Medulla oblongata (tissue), 1 donor: Measurements from ENCODE around the gene CWC25.
"Not testable (repeated sequence)": the region's sequence is repeated elsewhere in the genome, so short reads cannot be mapped to it uniquely, and the experiment has no call there.

ENCODE experiments used
- DNase-seq: peaks from one replicate; pipeline ENCODE4 v3.0.0-alpha.2; 2015; ENCODE audit errors: extremely low spot score

Gene CWC25

DNA sequence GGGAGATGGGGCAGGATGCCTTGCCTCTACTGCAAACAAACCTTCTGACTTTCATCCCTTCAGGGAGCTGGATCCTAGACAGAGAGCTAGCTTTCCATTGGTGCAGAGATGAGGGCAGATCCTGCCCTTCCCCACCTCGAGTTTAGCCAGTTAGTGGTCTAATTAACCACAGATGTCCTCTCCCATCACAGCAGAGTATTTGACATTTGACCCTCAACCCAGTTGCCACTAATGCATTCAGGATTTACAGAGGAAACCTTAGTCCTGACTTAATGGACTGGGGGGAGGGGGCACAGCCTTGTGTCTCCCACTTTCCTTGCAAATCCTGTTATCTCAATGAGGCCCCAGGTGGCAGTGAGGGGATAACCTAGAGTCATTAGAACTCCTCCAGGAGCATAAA is 35.9 kb downstream of the CWC25 start:
- no peak for DNase-seq

DNA sequence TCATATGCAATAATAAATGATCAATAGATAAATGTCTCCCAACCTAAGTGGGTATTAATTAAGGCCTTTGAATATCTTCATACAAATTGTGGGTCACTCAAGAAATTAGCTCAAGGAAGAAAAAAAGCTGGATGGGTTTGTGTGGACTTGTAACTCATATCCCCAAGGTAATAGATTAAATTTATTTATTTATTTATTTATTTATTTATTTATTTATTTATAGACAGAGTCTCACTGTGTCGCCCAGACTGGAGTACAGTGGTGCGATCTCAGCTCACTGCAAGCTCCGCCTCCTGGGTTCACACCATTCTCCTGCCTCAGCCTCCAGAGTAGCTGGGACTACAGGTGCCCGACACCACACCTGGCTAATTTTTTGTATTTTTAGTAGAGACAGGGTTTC is 37.1 kb downstream of the CWC25 start:
- not testable (repeated sequence) for DNase-seq

DNA sequence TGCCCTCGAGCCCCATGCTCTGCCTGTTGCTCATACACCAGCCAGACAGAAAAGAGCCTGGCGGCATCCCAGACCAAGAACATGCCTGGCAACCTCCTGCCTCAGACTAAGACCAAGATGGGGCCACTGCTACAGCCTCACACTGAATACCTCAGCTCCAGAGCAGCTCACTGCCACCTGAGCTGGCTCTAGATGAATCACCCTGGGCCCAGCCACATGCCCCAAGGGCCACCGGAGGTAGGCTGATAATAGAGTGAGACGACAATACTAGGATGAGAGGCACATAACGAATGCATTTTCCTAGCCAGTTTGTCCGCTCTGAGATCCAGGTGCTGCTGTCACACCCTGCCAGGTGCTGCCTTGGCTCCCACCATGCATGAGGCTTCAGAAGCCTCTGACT is 38.7 kb downstream of the CWC25 start:
- DNase-seq: no peak

DNA sequence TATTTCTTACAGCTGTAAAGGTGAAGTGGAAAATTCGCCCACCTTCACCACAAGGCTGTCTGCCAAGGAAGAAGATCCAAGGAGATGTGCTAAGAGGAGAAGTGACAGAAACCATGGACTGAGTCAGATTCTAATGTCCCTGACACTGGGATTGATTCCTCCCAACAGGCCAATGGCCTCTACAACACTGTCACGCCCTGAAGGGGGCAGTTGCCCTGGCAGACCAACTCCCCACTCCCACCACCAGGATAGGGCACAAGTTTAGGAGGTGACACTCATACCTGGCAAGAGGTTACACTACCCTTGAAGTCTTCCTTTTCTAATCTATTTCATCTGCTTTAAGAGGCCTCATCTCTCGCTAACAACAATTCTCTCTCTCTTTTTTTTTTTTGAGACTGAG is 41.9 kb downstream of the CWC25 start:
- DNase-seq: no peak

DNA sequence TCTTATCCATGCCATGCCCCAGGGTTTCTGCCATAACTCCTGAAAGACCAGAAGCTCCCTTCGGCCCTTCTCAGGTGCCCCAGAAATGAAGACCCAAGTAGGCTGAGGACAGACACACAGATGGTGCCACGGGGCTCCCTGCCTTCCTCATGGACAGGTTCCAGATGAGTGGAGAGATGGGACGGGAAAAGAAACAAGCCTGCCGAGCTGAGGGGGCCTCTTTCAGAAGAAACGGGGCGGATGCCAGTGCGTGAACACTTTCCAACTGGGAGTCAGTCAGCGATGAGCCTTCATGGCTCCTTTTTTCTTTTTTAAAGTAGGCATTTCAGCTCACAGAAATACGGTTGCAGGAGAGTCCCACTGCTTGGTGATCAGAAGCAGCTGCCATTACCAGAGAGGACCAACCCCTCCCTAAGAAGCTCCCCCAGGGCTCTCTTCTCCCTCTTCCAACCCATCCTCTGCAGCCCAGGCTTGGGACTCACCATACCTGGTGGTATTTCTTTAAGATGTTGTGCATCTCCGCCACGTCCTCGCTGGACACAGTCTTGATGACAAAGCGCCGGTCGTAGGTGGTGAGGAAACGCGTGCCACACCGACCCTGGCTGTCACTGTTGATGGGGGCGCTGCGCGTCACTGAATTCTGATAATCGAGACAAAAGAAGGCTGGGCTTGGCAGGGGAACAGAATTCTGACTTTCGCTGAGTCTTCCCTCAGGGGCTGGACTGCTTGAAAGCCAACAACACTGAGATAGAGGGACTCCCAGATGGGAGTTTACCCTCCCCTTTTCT is 45.0 kb downstream of the CWC25 start:
- no peak for DNase-seq

DNA sequence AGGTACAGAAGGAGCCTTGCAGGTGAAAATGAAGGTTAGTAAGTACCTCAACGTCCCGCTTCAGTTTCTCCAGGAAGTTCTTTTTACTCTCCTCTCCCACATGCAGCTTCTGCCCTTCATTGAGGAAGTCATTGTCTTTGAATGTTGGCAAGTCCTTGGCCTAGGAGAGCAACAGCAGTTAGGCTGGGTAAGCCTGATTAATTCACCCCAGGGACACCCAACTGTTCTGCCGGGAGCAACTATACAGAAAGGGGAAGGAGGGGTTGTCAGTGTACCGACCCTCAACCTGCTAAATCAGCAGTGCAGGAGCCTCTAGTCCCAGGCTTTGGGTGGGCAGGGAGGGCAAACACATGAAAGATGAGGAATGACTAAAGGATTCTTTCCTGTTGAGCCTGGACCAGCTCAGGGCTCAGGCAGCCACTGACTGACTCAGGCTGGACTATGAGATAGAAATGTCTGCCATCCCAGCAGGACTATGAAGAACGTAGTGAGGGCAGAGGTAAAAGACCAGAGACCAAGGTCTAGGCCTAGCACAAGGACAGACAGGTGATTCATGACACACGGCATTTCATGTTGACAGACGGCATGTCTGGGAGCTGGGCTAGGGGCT is 47.4 kb downstream of the CWC25 start:
- no peak for DNase-seq

DNA sequence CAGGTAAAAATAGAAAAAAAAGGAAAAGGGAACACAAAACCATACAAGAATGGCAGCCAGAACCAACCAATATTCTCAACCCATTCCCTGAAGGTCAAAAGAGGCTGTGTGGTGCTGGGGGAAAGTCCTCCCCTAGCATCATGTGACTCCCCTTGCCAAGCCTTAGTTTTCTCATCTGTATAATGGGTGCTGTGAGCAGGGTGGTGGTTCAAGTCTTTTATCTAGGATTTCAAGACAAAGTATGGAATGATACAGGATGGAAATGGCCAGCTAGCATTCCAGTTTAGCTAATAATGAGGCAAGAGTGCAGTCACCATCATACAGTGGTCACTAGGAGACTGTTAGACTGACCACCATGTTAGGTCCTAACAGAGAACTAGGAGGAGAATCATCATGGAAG is 51.9 kb downstream of the CWC25 start:
- DNase-seq: no peak

DNA sequence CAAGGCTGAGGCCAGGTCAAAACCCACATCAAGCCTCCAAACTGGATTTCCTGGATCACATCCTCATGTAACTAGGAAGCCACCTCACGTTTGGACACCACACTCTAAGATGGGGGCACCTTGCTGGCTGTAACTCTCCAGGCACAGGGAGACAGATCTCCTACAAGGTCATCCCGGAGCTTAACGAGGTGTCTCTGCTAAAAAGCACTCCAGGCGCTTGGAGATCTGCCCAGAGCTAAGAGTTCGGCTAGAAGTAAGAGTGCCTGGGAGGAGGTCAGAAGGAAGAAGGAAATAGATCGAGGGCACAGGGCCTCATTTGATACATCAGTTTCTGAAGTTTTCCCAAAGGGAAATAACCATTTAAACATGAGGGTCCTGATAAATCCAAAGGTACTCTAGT is 56.7 kb downstream of the CWC25 start:
- DNase-seq: no peak

DNA sequence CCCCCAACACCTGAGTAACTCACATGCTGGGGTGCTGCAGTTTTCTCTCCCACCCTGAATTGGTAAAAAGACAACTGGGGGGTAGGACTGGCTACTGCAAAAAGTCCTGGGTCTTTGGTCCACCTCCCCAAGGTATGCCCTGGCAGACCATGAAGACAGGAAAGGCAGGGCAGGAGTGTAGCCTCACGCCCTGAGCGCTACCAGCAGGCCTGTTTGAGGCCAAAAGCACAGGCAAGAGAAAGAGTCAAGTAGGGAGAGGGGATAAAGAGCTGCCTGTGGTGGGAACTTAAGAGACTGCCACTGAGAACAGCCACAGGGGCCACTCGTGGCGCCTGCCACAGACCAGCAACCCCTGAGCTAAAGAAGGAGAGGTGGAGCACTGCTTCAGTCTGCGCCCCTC is 58.8 kb downstream of the CWC25 start:
- DNase-seq: no peak

DNA sequence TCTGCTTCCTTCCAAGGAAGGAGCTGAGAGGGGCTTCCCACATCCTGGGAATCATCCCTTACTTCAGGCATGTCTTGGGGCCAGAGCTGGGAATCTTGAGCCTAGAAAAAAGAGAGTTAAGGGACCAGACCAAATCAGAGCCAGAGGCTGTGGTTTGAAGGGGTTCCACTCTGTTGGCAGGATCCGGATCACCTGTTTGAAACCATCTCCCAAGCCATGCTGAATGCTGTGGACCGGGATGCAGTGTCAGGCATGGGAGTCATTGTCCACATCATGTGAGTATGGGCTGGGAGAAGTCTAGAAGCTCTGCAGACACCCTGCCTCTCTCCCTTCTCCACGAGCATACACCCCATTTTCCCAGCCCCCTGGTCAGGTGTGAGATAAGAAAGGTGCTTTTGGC is 62.9 kb downstream of the CWC25 start:
- no peak for DNase-seq

DNA sequence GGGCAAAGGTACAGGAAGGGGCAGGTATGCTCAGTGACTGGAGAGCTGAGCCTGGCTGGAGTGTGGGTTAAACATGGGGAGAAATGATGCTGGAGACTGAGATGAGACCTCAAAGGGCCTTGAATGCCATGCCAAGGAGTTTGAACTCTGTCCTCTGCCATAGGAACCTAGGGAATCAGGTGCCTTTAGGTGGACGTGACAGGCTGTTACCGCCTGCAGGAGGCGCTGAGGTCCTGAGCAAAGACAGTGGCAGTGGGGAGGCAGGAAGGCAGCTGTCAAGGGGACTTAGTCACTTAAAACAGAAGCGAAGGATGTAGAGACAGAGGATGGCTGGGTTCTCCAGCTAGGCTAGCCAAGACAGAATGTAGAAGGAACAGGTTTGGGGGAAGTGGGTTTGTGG is 63.5 kb downstream of the CWC25 start:
- no peak for DNase-seq

DNA sequence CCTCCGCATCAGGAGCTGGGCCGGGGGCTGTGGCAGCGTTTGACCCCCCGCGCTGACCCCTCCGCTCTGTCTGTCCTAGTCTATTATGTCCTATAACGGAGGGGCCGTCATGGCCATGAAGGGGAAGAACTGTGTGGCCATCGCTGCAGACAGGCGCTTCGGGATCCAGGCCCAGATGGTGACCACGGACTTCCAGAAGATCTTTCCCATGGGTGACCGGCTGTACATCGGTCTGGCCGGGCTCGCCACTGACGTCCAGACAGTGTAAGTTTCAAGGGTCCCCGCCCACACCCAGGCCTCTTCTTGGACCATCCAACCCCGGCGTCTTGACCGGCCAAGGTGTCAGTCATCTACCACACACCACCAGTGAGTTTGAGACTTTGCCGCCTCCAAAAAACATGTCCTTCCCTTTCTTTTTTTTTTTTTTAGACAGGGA is 72.0 kb downstream of the CWC25 start:
- DNase-seq: no peak

DNA sequence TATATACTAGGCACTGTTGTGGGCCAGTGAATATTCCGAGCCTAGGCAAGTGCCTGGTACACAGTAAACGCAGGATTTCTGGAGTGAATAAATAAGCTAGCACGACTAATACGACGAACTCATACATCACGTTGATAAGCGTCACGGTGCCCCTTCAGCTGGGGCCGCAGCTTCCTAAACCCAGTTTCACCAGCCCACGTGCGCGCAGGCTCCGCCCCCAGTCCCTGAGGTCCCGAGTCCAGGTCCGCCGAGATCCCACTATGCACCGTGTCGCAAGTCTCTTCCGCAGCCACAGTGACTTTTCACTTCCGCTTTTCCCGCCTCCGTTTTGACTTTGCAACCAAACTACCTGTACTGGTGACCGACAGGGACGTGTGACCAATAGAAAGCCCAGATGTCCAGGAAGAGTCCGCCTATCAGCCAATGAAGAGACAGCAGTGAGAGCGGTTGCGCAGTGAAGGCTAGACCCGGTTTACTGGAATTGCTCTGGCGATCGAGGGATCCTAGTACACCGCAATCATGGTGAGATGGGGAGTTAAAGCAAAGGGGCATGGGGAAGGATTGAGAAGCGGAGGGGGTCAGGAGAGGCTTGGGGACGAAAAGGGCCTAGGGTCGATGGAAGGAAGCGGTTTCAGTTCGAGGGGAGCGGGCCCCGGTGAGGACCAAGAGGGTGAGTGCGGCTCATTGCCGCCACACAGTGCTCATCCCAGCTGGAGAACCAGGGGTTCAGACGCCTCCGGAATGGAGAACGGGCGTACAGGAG is 72.6 kb downstream of the CWC25 start, which contains the start of gene PSMB3:
Gene PSMB3, plus strand, starts transcription at position 434 of the 763 bp plus-strand sequence. Its CDS starts 86 bp downstream, at position 520.
- peak; percentile 100 for DNase-seq

DNA sequence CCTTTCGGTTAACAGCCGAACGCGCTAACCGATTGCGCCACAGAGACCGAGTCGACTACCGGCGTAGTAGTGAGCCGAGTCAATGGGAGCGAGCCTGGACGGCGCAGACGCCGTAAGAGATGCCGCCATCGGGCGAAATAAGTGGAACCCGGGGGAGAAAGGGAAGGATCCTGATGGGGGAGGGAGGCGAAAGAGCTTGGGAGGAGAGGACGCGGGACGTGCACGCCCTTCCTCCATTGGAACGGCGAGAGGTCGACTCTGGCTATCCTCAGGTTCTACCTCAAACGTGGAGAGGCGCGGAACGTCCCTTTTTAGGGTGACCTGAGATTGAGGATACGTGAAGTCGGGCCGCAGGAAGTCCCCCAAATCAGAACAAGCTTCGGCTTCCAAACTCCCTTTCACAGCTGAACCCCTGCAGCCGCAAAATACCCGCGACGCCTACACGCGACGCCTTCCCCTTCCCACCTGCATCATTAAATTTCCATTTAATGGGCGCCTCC is 73.3 kb downstream of the CWC25 start:
- DNase-seq: peak; percentile 86

DNA sequence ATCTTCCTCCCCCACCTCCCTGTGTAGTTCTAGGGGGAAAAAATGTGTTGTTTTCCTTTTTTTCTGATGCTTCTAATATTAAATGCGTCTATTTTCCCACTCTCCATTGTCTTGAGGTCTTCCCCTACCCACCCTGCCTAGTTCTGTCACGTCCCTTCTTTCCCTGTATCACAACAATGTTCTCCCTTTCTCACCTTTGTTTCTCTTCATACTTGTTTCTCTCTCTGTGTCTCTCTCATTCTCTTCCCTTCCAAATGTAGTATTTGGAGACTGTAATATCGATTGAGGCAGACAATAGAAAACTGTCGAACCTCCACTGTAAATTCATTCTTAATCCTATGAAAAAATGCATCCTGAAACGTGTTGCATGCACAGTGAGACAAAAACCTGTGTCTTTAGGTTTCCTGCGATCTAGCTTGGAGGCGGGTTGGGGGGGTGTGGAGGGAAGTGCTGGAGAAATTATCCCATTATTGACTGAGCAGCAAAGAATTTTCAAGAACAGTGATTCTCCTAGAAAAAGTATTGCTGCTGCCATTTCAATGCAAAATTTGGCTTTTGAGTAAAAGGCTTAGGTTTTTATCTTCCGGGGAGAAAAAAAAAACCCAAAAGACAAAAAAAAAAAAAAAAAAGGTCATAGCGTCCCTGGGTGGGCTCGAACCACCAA is 73.8 kb downstream of the CWC25 start:
- DNase-seq: no peak
